Esophagus squamous epithelium (tissue), 4 donors: Measurements from ENCODE around the gene CST6.

Source experiments
- CTCF ChIP-seq, 6 experiments: fragments of 450-650 bp in 4 of 6; fragments of 200-600 bp in 2 of 6; sonication (generic) in 2 of 6; IDR thresholded peaks; one replicate each; pipeline ENCODE4 v1.5.1; 2016 to 2019; ENCODE audit warnings: antibody characterized with exemption in 6 of 6, mild to moderate bottlenecking in 4 of 6, moderate library complexity in 4 of 6
- POLR2A ChIP-seq, 4 donors: fragments of 450-650 bp; IDR thresholded peaks; one replicate each; pipeline ENCODE4 v1.6.1; 2017; ENCODE audit warnings: antibody characterized with exemption in 4 of 4, mild to moderate bottlenecking in 4 of 4, moderate library complexity in 3 of 4

GRCh38 chr11:66006891-66007176, 5.0 kb upstream of the CST6 start:
- TF ChIP-seq CTCF (IDR thresholded peaks at IDR 0.05) (no peak), POLR2A (IDR thresholded peaks at IDR 0.05) (no peak)
